Gastrocnemius medialis (tissue), 4 donors: ENCODE results near the gene TBX20. TPM values are rescaled to one million over a fixed set of nuclear protein-coding genes. Genes with fewer than 3 reads are reported as not detected.

Experiments
- ATAC-seq, 2 donors: fragments of 150-250 bp; one replicate each; pipeline ENCODE4 v1.9.1; 2016
- DNase-seq, 2 donors: peaks; one replicate each; pipeline ENCODE4 v3.0.0-alpha.2; 2019
- H3K27ac ChIP-seq, 4 donors: fragments of 200-600 bp; sonication (generic); 1 replicate in 1 of 4; 2 replicates in 3 of 4; pipeline ENCODE4 v1.5.1; 2016 to 2018; ENCODE audit warnings: mild to moderate bottlenecking in 2 of 4, moderate library complexity in 1 of 4
- H3K27me3 ChIP-seq, 3 donors: fragments of 200-600 bp; sonication (generic) in 2 of 3; 1 replicate in 1 of 3; 2 replicates in 2 of 3; pipeline versions ENCODE4 v1.5.1 to v1.6.0; 2016 to 2019; ENCODE audit warnings: mild to moderate bottlenecking in 1 of 3, moderate library complexity in 1 of 3
- H3K36me3 ChIP-seq, 2 donors: fragments of 200-600 bp; sonication (generic) in 1 of 2; one replicate each; pipeline ENCODE4 v1.5.1; 2017 to 2018
- H3K4me1 ChIP-seq, 2 donors: fragments of 200-600 bp; sonication (generic) in 1 of 2; one replicate each; pipeline ENCODE4 v1.5.1; 2016 to 2017; ENCODE audit warnings: mild to moderate bottlenecking in 2 of 2
- H3K4me3 ChIP-seq, 4 donors: fragments of 200-600 bp; sonication (generic) in 3 of 4; 1 replicate in 1 of 4; 2 replicates in 3 of 4; pipeline ENCODE4 v1.5.1; 2016 to 2019; ENCODE audit warnings: mild to moderate bottlenecking in 2 of 4
- H3K9me3 ChIP-seq, 3 donors: fragments of 200-600 bp; sonication (generic) in 2 of 3; 1 replicate in 1 of 3; 2 replicates in 2 of 3; pipeline ENCODE4 v1.5.1; 2016 to 2019
- POLR2A ChIP-seq, 2 donors: fragments of 450-650 bp; IDR thresholded peaks; one replicate each; pipeline ENCODE4 v1.6.1; 2017; ENCODE audit warnings: antibody characterized with exemption in 2 of 2, mild to moderate bottlenecking in 2 of 2, moderate library complexity in 2 of 2
- in situ Hi-C, 4 donors: fragments of 200-750 bp; cut with MboI; loops; one replicate each; pipeline versions ENCODE4 v1.15.0 to v1.8.0; 2017; ENCODE audit warnings: low sequenced_read_pairs in 4 of 4
- intact Hi-C: fragments of 100-400 bp; cut with DNase I; formaldehyde crosslinking; loops from one replicate; pipeline ENCODE4 v1.15.1; 2023; ENCODE audit warnings: low total_unique reads
- total RNA-seq, 4 donors: library from RNA; depleted of rRNA; stranded (reverse); fragments of >200 nt; gene quantifications; one replicate each; pipeline versions ENCODE4 v1.1.0 to v1.2.3, GENCODE V29; 2016
- TF ChIP-seq, protein P1 (sequence below), 5 experiments: fragments of 450-650 bp in 3 of 5; fragments of 200-600 bp in 2 of 5; sonication (generic) in 2 of 5; IDR thresholded peaks in 4 of 5; conservative IDR thresholded peaks in 1 of 5; 1 replicate in 4 of 5; 2 replicates in 1 of 5; pipeline ENCODE4 v1.5.1; 2016 to 2019; ENCODE audit warnings: antibody characterized with exemption in 5 of 5, mild to moderate bottlenecking in 3 of 5, moderate library complexity in 3 of 5

Gene TBX20
- total RNA-seq, 4 donors from 2014 or later, result not detected

DNA sequence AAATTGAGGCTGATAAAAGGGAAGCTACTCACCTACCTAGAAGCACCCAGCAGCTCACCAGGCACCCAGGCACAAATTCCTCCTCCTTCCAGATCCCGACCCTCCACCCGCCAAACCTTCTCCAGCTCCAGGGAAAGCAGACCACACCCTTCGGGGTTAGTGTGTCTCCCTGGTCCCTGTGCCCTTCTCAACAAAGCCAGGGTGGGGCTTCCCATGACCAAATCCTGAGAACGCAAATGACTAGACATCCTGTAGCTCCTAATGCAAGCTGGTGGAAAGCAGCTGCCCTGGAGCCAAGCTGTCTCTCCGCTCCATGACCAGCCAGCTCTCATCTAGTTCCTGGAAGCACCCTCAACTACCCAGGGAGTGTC is 4.4 kb downstream of the TBX20 start:
- H3K9me3 ChIP-seq, result no peaks in the 10 kb centered on the region
- ATAC-seq (no peak), DNase-seq (no peak)
- no peak overlapping the region for H3K27ac ChIP-seq
- in situ Hi-C loops (no loop called here), intact Hi-C loops (no loop called here)
- H3K4me3 ChIP-seq, result no peak overlapping the region
- H3K36me3 ChIP-seq, result no peaks in the 10 kb centered on the region
- TF ChIP-seq, protein P1, sequence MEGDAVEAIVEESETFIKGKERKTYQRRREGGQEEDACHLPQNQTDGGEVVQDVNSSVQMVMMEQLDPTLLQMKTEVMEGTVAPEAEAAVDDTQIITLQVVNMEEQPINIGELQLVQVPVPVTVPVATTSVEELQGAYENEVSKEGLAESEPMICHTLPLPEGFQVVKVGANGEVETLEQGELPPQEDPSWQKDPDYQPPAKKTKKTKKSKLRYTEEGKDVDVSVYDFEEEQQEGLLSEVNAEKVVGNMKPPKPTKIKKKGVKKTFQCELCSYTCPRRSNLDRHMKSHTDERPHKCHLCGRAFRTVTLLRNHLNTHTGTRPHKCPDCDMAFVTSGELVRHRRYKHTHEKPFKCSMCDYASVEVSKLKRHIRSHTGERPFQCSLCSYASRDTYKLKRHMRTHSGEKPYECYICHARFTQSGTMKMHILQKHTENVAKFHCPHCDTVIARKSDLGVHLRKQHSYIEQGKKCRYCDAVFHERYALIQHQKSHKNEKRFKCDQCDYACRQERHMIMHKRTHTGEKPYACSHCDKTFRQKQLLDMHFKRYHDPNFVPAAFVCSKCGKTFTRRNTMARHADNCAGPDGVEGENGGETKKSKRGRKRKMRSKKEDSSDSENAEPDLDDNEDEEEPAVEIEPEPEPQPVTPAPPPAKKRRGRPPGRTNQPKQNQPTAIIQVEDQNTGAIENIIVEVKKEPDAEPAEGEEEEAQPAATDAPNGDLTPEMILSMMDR (IDR thresholded peaks at IDR 0.05 in 4 of 5, conservative IDR thresholded peaks at IDR 0.05 in 1 of 5), result no peak
- TF ChIP-seq POLR2A (IDR thresholded peaks at IDR 0.05), result no peak
- H3K4me1 ChIP-seq, result no peaks in the 10 kb centered on the region
- peaks cover 63 to 90% (median 83%) of the 10 kb centered on the region in 3 donors for H3K27me3 ChIP-seq

DNA sequence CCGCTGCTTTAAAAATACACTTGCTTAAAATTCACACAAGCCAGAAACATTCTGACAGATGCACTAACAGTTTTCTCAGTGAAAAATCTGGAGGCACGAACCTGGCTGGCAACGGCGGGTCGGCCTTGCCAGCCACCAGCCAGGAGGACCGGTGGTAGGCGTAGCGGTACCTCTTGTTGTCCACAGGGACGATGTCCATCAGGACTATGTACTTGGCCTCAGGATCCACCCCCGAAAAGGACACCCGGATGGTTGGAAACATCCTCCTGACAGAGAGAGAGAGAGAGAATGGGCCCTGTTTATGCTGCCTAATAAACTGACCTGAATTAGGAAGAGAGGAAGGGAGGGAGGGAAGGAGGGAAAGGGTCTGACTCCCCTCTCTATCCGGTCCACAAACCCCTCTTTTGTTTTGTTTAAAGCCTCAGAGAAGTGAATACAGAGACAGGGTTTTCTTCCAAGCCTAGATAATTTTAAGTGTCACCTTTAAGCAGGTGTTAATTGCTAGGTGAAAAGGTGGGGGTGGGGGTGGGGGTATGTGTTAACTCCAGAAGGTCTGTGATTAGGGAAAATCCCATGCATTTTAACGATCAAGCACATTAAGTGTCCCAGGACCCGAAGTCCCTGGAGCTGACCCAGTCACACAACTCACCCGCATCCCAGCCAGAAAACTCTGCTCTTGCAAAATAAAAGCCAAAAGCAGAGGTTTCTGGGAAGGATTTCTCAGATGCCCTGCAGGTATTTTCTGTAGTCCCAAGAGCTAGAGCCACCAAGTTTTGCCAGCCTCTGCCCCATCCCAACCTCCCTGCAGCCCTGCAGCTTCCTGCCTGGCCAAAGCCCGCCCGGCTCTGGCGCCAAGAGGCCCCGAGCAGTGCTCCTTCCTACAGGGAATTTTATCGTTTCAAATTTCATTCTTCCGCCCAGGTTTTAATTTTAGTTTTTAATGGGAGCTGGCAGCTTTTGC is 5.0 kb downstream of the TBX20 start:
- H3K4me1 ChIP-seq, result no peaks in the 10 kb centered on the region
- ATAC-seq (no peak), DNase-seq (no peak)
- H3K27me3 ChIP-seq, result peaks cover 58 to 92% (median 81%) of the 10 kb centered on the region in 3 donors
- no peak for TF ChIP-seq POLR2A (IDR thresholded peaks at IDR 0.05)
- TF ChIP-seq, protein P1 (IDR thresholded peaks at IDR 0.05 in 4 of 5, conservative IDR thresholded peaks at IDR 0.05 in 1 of 5), result no peak
- no peak overlapping the region for H3K4me3 ChIP-seq
- intact Hi-C loops, result no loop called here
- no peak overlapping the region for H3K27ac ChIP-seq
- in situ Hi-C loops, result no loop called here
- H3K36me3 ChIP-seq, result no peaks in the 10 kb centered on the region
- no peaks in the 10 kb centered on the region for H3K9me3 ChIP-seq

DNA sequence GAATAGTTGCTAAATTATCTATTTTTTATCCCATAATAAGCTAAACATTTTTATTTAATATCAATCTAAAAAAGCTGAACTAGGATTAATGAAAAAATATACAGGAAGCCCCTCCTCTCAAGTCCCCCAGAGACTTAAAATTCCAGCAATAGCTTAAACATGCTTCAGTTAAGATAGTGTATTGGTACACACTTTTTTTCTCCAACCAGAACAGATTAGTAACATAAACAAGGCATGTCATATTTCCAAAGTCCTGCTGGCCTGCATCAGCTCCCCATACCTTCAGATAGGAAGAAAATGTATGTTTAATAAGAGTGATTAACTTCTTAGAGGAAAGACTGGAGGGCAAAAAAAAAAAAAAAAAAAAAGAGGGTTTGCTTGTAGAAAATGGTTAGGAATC is 7.1 kb downstream of the TBX20 start:
- no peak overlapping the region for H3K27ac ChIP-seq
- no peaks in the 10 kb centered on the region for H3K36me3 ChIP-seq
- no peak for ATAC-seq
- H3K4me1 ChIP-seq, result no peaks in the 10 kb centered on the region
- in situ Hi-C loops (no loop called here), intact Hi-C loops (no loop called here)
- peaks cover 38 to 72% (median 60%) of the 10 kb centered on the region in 3 donors for H3K27me3 ChIP-seq
- H3K9me3 ChIP-seq, result no peaks in the 10 kb centered on the region
- TF ChIP-seq POLR2A (IDR thresholded peaks at IDR 0.05), result no peak
- TF ChIP-seq, protein P1 (IDR thresholded peaks at IDR 0.05 in 4 of 5, conservative IDR thresholded peaks at IDR 0.05 in 1 of 5), result no peak
- no peak overlapping the region for H3K4me3 ChIP-seq
- DNase-seq, result no peak

DNA sequence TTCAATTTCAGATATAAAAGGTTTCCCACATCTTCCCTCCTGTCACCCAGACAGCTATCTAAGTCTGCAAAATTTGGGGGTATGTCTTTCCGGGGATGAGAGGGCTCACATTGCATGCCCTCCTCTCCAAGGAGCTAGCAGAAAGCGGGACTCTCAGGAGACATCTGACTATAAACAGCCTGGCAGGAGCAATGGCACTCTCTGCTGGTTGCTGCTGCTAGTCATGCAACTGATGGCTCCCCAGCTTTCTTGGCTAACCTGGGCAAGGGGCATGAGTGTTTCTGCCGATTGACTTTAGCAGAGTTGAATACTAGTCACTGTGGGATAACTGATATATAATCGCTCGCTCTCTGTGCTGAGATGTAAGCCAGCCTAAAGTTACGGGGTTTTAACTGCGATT is 12.0 kb downstream of the TBX20 start:
- peaks cover 0 to 25% (median 17%) of the 10 kb centered on the region in 3 donors for H3K27me3 ChIP-seq
- DNase-seq (no peak), ATAC-seq (no peak)
- no peaks in the 10 kb centered on the region for H3K36me3 ChIP-seq
- TF ChIP-seq, protein P1 (IDR thresholded peaks at IDR 0.05 in 4 of 5, conservative IDR thresholded peaks at IDR 0.05 in 1 of 5), result no peak
- TF ChIP-seq POLR2A (IDR thresholded peaks at IDR 0.05), result no peak
- intact Hi-C loops, result no loop called here
- no peaks in the 10 kb centered on the region for H3K4me1 ChIP-seq
- H3K9me3 ChIP-seq, result no peaks in the 10 kb centered on the region
- in situ Hi-C loops, result no loop called here
- no peak overlapping the region for H3K4me3 ChIP-seq
- no peak overlapping the region for H3K27ac ChIP-seq
